HCT116 (cell line): ENCODE measurements around the gene NR6A1. TPM values are rescaled to one million over a fixed set of nuclear protein-coding genes. Genes with fewer than 3 reads are reported as not detected.

Experiments used
- ATAC-seq: fragments of 200-7000 bp; cut with Tn5 transposase; 2 replicates; pipeline ENCODE4 v1.9.1; 2020; ENCODE audit warnings: mild to moderate bottlenecking, moderate library complexity
- Bru-seq: library from RNA; stranded (reverse); fragments of 400-500 nt; gene quantifications from one replicate; lab custom pipeline; 2021; lab: Mats Ljungman, UMichigan
- BruChase-seq, 2 experiments: library from RNA; stranded (reverse); fragments of 400-500 nt; gene quantifications; one replicate each; lab custom pipeline; 2021; lab: Mats Ljungman, UMichigan
- BruUV-seq: library from RNA; stranded (reverse); fragments of 400-500 nt; replicated peaks from 2 replicates; lab custom pipeline; 2021; lab: Mats Ljungman, UMichigan
- CTCF ChIA-PET: fragments of 300-600 bp; sonication (Branson Sonifier 250); formaldehyde crosslinking; loops from one replicate; lab custom pipeline; 2021; ENCODE audit warnings: antibody characterized with exemption; lab: Charles Lee
- POLR2A ChIA-PET: fragments of 300-600, 350-600 bp; sonication (Branson Sonifier 250); formaldehyde crosslinking; loops from one replicate; lab custom pipeline; 2021; ENCODE audit warnings: antibody characterized with exemption; lab: Charles Lee
- RAD21 ChIA-PET, 2 experiments: fragments of 300-600 bp; sonication (Branson Sonifier 250); formaldehyde crosslinking; loops; one replicate each; lab custom pipeline; 2023; ENCODE audit warnings: low total read pairs in 2 of 2; ENCODE audit not compliant: uncharacterized antibody in 2 of 2, unreplicated experiment in 2 of 2, low non-redundant PET in 1 of 2; lab: Charles Lee
- DNase-seq: peaks from one replicate; pipeline ENCODE4 v3.0.0-alpha.2; 2010; ENCODE audit warnings: low read depth, low spot score
- H2AFZ ChIP-seq: fragments of 200-600 bp; shearing (Covaris generic), sonication (generic); 2 replicates; pipeline ENCODE4 v1.6.1; 2017; ENCODE audit warnings: low read depth, mixed run types, mixed read lengths, antibody characterized with exemption, low read length; ENCODE audit not compliant: poor library complexity, severe bottlenecking
- H3K27ac ChIP-seq: 2 replicates; pipeline ENCODE4 v1.5.1; 2012; ENCODE audit warnings: low read depth, low read length
- H3K27me3 ChIP-seq: fragments of 200-600 bp; sonication (generic); 2 replicates; pipeline ENCODE4 v1.6.1; 2016; ENCODE audit warnings: mixed run types, low read length, mixed read lengths; ENCODE audit not compliant: insufficient read depth
- H3K36me3 ChIP-seq, 2 experiments: fragments of 200-500 bp in 1 of 2; fragments of 200-600 bp in 1 of 2; sonication (Bioruptor generic) in 1 of 2; sonication (generic) in 1 of 2; 2 replicates each; pipeline versions ENCODE4 v1.5.1 to v1.6.1; 2014 to 2016; ENCODE audit warnings: low read length in 2 of 2, inconsistent platforms in 1 of 2, mixed read lengths in 1 of 2, mixed run types in 1 of 2; ENCODE audit not compliant: insufficient read depth in 2 of 2, control insufficient read depth in 1 of 2
- H3K4me1 ChIP-seq, 2 experiments: fragments of 200-600 bp in 1 of 2; sonication (generic) in 1 of 2; 2 replicates each; pipeline versions ENCODE4 v1.5.1 to v1.6.1; 2012 to 2017; ENCODE audit warnings: low read length in 2 of 2, inconsistent platforms in 1 of 2, mild to moderate bottlenecking in 1 of 2, mixed read lengths in 1 of 2, mixed run types in 1 of 2, moderate library complexity in 1 of 2; ENCODE audit not compliant: insufficient read depth in 2 of 2, control insufficient read depth in 1 of 2
- H3K4me2 ChIP-seq: fragments of 200-600 bp; sonication (generic); 2 replicates; pipeline ENCODE4 v1.6.1; 2017; ENCODE audit warnings: mixed run types, low read length, mixed read lengths
- H3K4me3 ChIP-seq, 2 experiments: fragments of 200-600 bp in 1 of 2; sonication (generic) in 1 of 2; replicated peaks in 1 of 2; 2 replicates each; pipeline ENCODE4 v1.5.1; 2011 to 2016; ENCODE audit warnings: low read length in 2 of 2, control low read depth in 1 of 2, low read depth in 1 of 2, mild to moderate bottlenecking in 1 of 2, mixed read lengths in 1 of 2, mixed run types in 1 of 2
- H3K79me2 ChIP-seq: fragments of 200-600 bp; sonication (generic); 2 replicates; pipeline ENCODE4 v1.6.1; 2017; ENCODE audit warnings: mild to moderate bottlenecking, mixed run types, low read length, moderate library complexity, mixed read lengths; ENCODE audit not compliant: insufficient read depth
- H3K9ac ChIP-seq: fragments of 200-600 bp; sonication (generic); 2 replicates; pipeline ENCODE4 v1.6.1; 2016; ENCODE audit warnings: low read length, mixed read lengths
- H3K9me2 ChIP-seq: fragments of 200-600 bp; sonication (generic), shearing (Covaris generic); 2 replicates; pipeline ENCODE4 v1.6.1; 2017; ENCODE audit warnings: mixed run types, mild to moderate bottlenecking, moderate library complexity; ENCODE audit not compliant: insufficient read depth
- H3K9me3 ChIP-seq, 2 experiments: fragments of 200-500 bp in 1 of 2; fragments of 200-600 bp in 1 of 2; sonication (Bioruptor generic) in 1 of 2; sonication (generic) in 1 of 2; 2 replicates each; pipeline ENCODE4 v1.6.1; 2014 to 2017; ENCODE audit warnings: low read length in 2 of 2, mixed read lengths in 2 of 2, inconsistent platforms in 1 of 2, low read depth in 1 of 2, mild to moderate bottlenecking in 1 of 2, mixed run types in 1 of 2, moderate library complexity in 1 of 2; ENCODE audit not compliant: control insufficient read depth in 1 of 2, insufficient read depth in 1 of 2
- H4K20me1 ChIP-seq: fragments of 200-600 bp; sonication (generic), shearing (Covaris generic); 2 replicates; pipeline ENCODE4 v1.6.1; 2017; ENCODE audit warnings: mixed run types, mild to moderate bottlenecking, moderate library complexity; ENCODE audit not compliant: insufficient read depth
- CTCF ChIP-seq, 3 experiments: fragments of 200-600 bp in 1 of 3; sonication (generic) in 1 of 3; IDR thresholded peaks in 2 of 3; conservative IDR thresholded peaks in 1 of 3; 2 replicates each; pipeline ENCODE4 v1.5.1; 2012 to 2017; ENCODE audit warnings: low read depth in 2 of 3, low read length in 2 of 3, antibody characterized with exemption in 1 of 3, borderline replicate concordance in 1 of 3, control low read depth in 1 of 3, mild to moderate bottlenecking in 1 of 3, mixed read lengths in 1 of 3, mixed run types in 1 of 3, moderate library complexity in 1 of 3; ENCODE audit not compliant: insufficient read depth in 1 of 3
- EGR1 ChIP-seq: IDR thresholded peaks from 2 replicates; pipeline ENCODE4 v1.6.1; 2012; ENCODE audit warnings: low read depth
- POLR2A ChIP-seq: IDR thresholded peaks from 2 replicates; pipeline ENCODE4 v1.7.0; 2011; ENCODE audit warnings: borderline replicate concordance; ENCODE audit not compliant: insufficient read depth, insufficient read length; ENCODE audit errors: extremely low read depth
- POLR2AphosphoS5 ChIP-seq: IDR thresholded peaks from 2 replicates; pipeline ENCODE4 v1.6.1; 2011; ENCODE audit warnings: mild to moderate bottlenecking, low read depth, low read length, moderate library complexity
- SIN3A ChIP-seq: IDR thresholded peaks from 2 replicates; pipeline ENCODE4 v1.6.1; 2012; ENCODE audit warnings: low read depth
- YY1 ChIP-seq: IDR thresholded peaks from 2 replicates; pipeline ENCODE4 v1.6.1; 2011; ENCODE audit warnings: low read length, low read depth, moderate library complexity, mild to moderate bottlenecking; ENCODE audit not compliant: insufficient replicate concordance; ENCODE audit errors: extremely low read depth
- ZFX ChIP-seq: fragments of 450-650 bp; IDR thresholded peaks from 2 replicates; pipeline ENCODE4 v1.6.1; 2017
- intact Hi-C: fragments of 100-400 bp; cut with micrococcal nuclease; formaldehyde crosslinking; loops from 2 replicates; pipeline ENCODE4 v1.10.0; 2022
- long read RNA-seq: library from polyadenylated mRNA; unstranded; transcript quantifications from one replicate; pipeline ENCODE4 v2.0.0, GENCODE V29; 2021; ENCODE audit not compliant: unreplicated experiment
- polyA plus RNA-seq: library from polyadenylated mRNA; unstranded; fragments of >200 nt; gene quantifications from 2 replicates; pipeline ENCODE4 v1.2.1, GENCODE V29; 2012; ENCODE audit warnings: missing spikeins
- total RNA-seq: library from RNA; stranded (reverse); gene quantifications from one replicate; pipeline ENCODE4 v1.2.1, GENCODE V29; 2021; ENCODE audit not compliant: unreplicated experiment

NR6A1 gene
- total RNA-seq (9.9 TPM), Bru-seq, nascent RNA (percentile 85 among the genes with signal in this experiment), BruChase-seq, experiment 1, labeled RNA remaining after a 6-hour chase (percentile 82 among the genes with signal in this experiment), BruChase-seq, experiment 2, labeled RNA remaining after a 2-hour chase (percentile 88 among the genes with signal in this experiment)
- 3.5 and 3.7 TPM in 2 replicates for polyA plus RNA-seq
- long read RNA-seq, full-length matches to known transcripts = 1 of 10 reads
- long read RNA-seq, partial matches to known transcripts = 1 of 10 reads
- long read RNA-seq, other reads (novel, unspliced or antisense) = 8 of 10 reads

GRCh38 chr9:124771021-124771866 is at the start of gene NR6A1:
Gene NR6A1 (minus strand): TSS chr9:124771311.
- no peaks in the 10 kb centered on the region for H3K9me2 ChIP-seq
- peaks cover 22 to 44% of the 10 kb centered on the region in 2 experiments for H3K4me1 ChIP-seq
- ChIA-PET POLR2A (interaction anchor here (0.9 to 5.0 kb wide), 6 partner anchors 30 to 470 kb away, joined by 3 to 30 read pairs (median 6); partner anchors contain the start of genes ARPC5L, HSPA5, RPL35 and WDR38), CTCF (interaction anchor here (0.7 to 12.0 kb wide), 22 partner anchors 11 to 1627 kb away, joined by 3 to 601 read pairs (median 5); partner anchors contain the start of genes ARPC5L, RPL35, SCAI and WDR38), RAD21 (interaction anchor here (0.7 to 5.5 kb wide), 5 partner anchors 81 to 219 kb away, joined by 3 to 49 read pairs (median 6); partner anchors contain the start of gene WDR38 (in 2 of the 2))
- H4K20me1 ChIP-seq = peaks cover 35% of the 10 kb centered on the region
- TF ChIP-seq SIN3A (no peak), POLR2A (peak; percentile 47), ZFX (peak; percentile 28; the same call in 1 of the 2 replicates), YY1 (peak; percentile 47), CTCF (IDR thresholded peaks at IDR 0.05 in 2 of 3, conservative IDR thresholded peaks at IDR 0.05 in 1 of 3; ENCODE audit: borderline replicate concordance in 1 of 3, insufficient read depth in 1 of 3, low read depth in 2 of 3, low read length in 2 of 3) (0 out of 6 replicates have a peak, but pooled peaks of 1 of the 3 experiments have one; percentile 8), EGR1 (no peak), POLR2AphosphoS5 (peak; percentile 71)
- peak within 1 kb of the TSS; percentile 71 to 73 for H3K4me3 ChIP-seq
- no peaks in the 10 kb centered on the region for H3K9me3 ChIP-seq
- peak within 1 kb of the TSS; percentile 90 for H3K27ac ChIP-seq
- no peaks in the 10 kb centered on the region for H3K27me3 ChIP-seq
- H3K36me3 ChIP-seq = no peaks in the 10 kb centered on the region
- intact Hi-C loops = loop anchor here (1.0 to 5.0 kb wide), 2 partner anchors 123 to 371 kb away; partner anchors contain the start of gene SCAI
- peaks cover 40% of the 10 kb centered on the region for H3K79me2 ChIP-seq
- BruUV-seq = no TSS peak
- H3K4me2 ChIP-seq = peak within 1 kb of the TSS; percentile 82
- H3K9ac ChIP-seq = peak within 1 kb of the TSS; percentile 76
- DNase-seq = peak; percentile 95
- peak; percentile 81 for ATAC-seq
- peak within 1 kb of the TSS; percentile 52 for H2AFZ ChIP-seq
